ENCODE data around the gene NIT2.

Gene NIT2

GRCh38 chr3:100400419-100400779 is 65.8 kb downstream of the NIT2 start:
- in situ Hi-C loops (cut with HindIII; ENCODE audit: low sequenced_read_pairs): no loop called here
- peak; percentile 13 for DNase-seq (ENCODE audit: low read depth, low spot score)
- TF ChIP-seq, protein P1, sequence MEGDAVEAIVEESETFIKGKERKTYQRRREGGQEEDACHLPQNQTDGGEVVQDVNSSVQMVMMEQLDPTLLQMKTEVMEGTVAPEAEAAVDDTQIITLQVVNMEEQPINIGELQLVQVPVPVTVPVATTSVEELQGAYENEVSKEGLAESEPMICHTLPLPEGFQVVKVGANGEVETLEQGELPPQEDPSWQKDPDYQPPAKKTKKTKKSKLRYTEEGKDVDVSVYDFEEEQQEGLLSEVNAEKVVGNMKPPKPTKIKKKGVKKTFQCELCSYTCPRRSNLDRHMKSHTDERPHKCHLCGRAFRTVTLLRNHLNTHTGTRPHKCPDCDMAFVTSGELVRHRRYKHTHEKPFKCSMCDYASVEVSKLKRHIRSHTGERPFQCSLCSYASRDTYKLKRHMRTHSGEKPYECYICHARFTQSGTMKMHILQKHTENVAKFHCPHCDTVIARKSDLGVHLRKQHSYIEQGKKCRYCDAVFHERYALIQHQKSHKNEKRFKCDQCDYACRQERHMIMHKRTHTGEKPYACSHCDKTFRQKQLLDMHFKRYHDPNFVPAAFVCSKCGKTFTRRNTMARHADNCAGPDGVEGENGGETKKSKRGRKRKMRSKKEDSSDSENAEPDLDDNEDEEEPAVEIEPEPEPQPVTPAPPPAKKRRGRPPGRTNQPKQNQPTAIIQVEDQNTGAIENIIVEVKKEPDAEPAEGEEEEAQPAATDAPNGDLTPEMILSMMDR (IDR thresholded peaks at IDR 0.05; ENCODE audit: low read depth, low read length): no peak
- peak overlapping the region; percentile 79 for H3K4me3 ChIP-seq (ENCODE audit: low read depth, low read length)

- peak; percentile 97 for DNase-seq (ENCODE audit: low read depth, low spot score)
- H3K4me3 ChIP-seq (ENCODE audit: low read depth, low read length): peak within 1 kb of the TSS; percentile 79
- TF ChIP-seq, protein P1 (IDR thresholded peaks at IDR 0.05; ENCODE audit: low read depth, low read length): no peak
- in situ Hi-C loops (cut with HindIII; ENCODE audit: low sequenced_read_pairs): no loop called here
Observed at GRCh38 chr3:100400780-100401673, 66.5 kb downstream of the NIT2 start, which contains the start of the genes LNP1 and TOMM70. LNP1 (plus strand) TSS chr3:100401539; CDS start chr3:100429730, 28,191 bp downstream. TOMM70 (minus strand) TSS chr3:100401089; CDS start chr3:100400949, 140 bp downstream.

GRCh38 chr3:100401674-100402041 is 67.1 kb downstream of the NIT2 start:
- H3K4me3 ChIP-seq (ENCODE audit: low read depth, low read length): peak overlapping the region; percentile 79
- DNase-seq (ENCODE audit: low read depth, low spot score): no peak
- in situ Hi-C loops (cut with HindIII; ENCODE audit: low sequenced_read_pairs): no loop called here
- TF ChIP-seq, protein P1 (IDR thresholded peaks at IDR 0.05; ENCODE audit: low read depth, low read length): no peak

- H3K4me3 ChIP-seq (ENCODE audit: low read depth, low read length): peak overlapping the region; percentile 79
- DNase-seq (ENCODE audit: low read depth, low spot score): peak; percentile 55
- in situ Hi-C loops (cut with HindIII; ENCODE audit: low sequenced_read_pairs): no loop called here
- TF ChIP-seq, protein P1 (IDR thresholded peaks at IDR 0.05; ENCODE audit: low read depth, low read length): no peak
Observed at GRCh38 chr3:100402256-100402655, 67.7 kb downstream of the NIT2 start.

- peak; percentile 6 for DNase-seq (ENCODE audit: low read depth, low spot score)
- TF ChIP-seq, protein P1 (IDR thresholded peaks at IDR 0.05; ENCODE audit: low read depth, low read length): no peak
- peak overlapping the region; percentile 79 for H3K4me3 ChIP-seq (ENCODE audit: low read depth, low read length)
- in situ Hi-C loops (cut with HindIII; ENCODE audit: low sequenced_read_pairs): no loop called here
Observed at GRCh38 chr3:100402891-100403290, 68.3 kb downstream of the NIT2 start.

DNA sequence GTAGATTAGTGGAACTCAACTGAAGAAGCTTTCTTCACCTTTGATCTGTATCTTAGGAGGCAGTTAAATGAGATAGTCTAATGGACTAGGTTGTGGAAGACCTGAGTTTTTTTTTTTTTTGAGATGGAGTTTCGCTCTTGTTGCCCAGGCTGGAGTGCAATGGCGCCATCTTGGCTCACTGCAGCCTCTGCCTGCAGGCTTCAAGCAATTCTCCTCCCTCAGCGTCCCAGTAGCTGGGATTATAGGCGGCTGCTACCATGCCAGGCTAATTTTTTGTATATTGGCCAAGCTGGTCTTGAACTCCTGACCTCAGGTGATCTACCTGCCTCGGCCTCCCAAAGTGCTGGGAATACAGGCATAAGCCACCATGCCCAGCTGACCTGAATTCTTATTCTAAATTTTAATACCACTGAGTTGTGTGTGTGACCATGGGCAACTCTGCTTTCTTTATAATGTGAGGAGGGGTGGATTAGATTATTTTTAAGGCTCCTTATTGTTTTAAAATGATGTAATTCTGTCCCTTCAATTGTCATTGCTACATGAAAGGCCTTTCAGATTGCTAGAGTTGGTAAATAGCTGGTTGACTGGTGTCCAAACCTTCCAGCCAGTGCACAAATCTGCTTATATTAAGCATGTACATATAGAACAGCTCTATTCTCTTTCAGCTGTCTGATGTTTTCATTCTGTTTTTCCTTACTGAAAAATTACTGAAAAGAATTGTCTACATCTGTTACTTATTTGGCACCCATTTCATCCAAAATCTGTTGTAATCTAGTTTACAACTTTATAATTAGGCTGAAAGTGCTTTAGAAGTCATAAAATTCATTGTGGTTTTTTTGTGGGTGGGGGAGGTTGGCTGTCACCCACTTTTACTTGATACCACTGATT is 69.0 kb downstream of the NIT2 start:
- peak; percentile 20 for DNase-seq (ENCODE audit: low read depth, low spot score)
- in situ Hi-C loops (cut with HindIII; ENCODE audit: low sequenced_read_pairs): no loop called here
- TF ChIP-seq, protein P1 (IDR thresholded peaks at IDR 0.05; ENCODE audit: low read depth, low read length): no peak
- H3K4me3 ChIP-seq (ENCODE audit: low read depth, low read length): peak overlapping the region; percentile 79
